Activated naive CD8-positive, alpha-beta T cell treated with anti-CD3 and anti-CD28 coated beads for 36 hours (primary cell): ENCODE measurements around the gene PNPLA8. TPM values are rescaled to one million over a fixed set of nuclear protein-coding genes. Genes with fewer than 3 reads are reported as not detected.
A peak's percentile ranks its signal among the peaks of the same experiment; 100 is the strongest.
"Not testable (repeated sequence)": the region's sequence is repeated elsewhere in the genome, so short reads cannot be mapped to it uniquely, and the experiment has no call there.

Source experiments
- DNase-seq: peaks from one replicate; pipeline ENCODE4 v3.0.0; 2021
- H3K27ac Mint-ChIP-seq: one replicate; pipeline ENCODE4 v1.8.0; 2022; ENCODE audit warnings: mild to moderate bottlenecking, moderate library complexity, mixed read lengths
- H3K27me3 Mint-ChIP-seq: one replicate; pipeline ENCODE4 v1.8.0; 2022; ENCODE audit warnings: mild to moderate bottlenecking, mixed read lengths
- H3K36me3 Mint-ChIP-seq: one replicate; pipeline ENCODE4 v1.8.0; 2021; ENCODE audit warnings: mild to moderate bottlenecking, mixed read lengths
- H3K4me1 Mint-ChIP-seq: one replicate; pipeline ENCODE4 v1.8.0; 2021; ENCODE audit warnings: mixed read lengths
- H3K4me3 Mint-ChIP-seq: one replicate; pipeline ENCODE4 v1.8.0; 2022; ENCODE audit warnings: mild to moderate bottlenecking, moderate library complexity, mixed read lengths
- H3K9me3 Mint-ChIP-seq: one replicate; pipeline ENCODE4 v1.8.0; 2022; ENCODE audit warnings: mixed read lengths
- total RNA-seq, 2 experiments: library from RNA; stranded (reverse); gene quantifications; one replicate each; pipeline ENCODE4 v1.2.3, GENCODE V29; 2021

The PNPLA8 gene
- total RNA-seq, 2 experiments from 2014 or later = 14.8 to 15.2 TPM

DNA sequence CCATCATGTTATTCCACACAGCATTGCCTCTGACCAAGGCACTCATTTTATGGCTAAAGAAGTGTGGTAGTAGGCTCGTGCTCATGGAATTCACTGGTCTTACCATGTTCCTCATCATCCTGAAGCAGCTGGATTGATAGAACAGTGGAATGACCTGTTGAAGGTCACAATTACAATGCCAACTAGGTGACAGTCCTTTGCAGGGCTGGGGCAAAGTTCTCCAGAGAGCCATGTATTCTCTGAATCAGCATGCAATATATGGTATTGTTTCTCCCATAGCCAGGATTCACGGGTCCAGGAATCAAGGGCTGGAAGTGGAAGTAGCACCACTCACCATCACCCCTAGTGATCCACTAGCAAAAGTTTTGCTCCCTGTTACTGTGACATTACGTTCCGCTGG lies 12.8 kb upstream of the PNPLA8 start:
- not testable (repeated sequence) for H3K9me3 Mint-ChIP-seq, H3K27ac Mint-ChIP-seq, H3K4me1 Mint-ChIP-seq, H3K27me3 Mint-ChIP-seq, H3K36me3 Mint-ChIP-seq, H3K4me3 Mint-ChIP-seq, DNase-seq

DNA sequence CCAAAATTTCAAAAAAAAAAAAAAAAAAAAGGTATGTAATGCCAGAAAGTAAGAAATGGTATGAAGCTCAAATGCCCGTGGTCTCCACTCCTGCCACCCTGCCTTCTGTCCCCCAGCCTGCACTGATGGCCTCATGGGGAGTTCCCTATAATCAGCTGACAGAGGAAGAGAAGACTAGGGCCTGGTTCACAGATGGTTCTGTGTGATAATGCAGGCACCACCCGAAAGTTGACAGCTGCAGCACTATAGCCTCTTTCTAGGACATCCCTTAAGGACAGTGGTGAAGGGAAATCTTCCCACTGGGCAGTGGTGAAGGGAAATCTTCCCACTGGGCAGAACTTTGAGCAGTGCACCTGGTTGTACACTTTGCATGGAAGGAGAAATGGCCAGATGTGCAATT lies 12.3 kb upstream of the PNPLA8 start:
- not testable (repeated sequence) for H3K27me3 Mint-ChIP-seq, H3K4me1 Mint-ChIP-seq, DNase-seq

DNA sequence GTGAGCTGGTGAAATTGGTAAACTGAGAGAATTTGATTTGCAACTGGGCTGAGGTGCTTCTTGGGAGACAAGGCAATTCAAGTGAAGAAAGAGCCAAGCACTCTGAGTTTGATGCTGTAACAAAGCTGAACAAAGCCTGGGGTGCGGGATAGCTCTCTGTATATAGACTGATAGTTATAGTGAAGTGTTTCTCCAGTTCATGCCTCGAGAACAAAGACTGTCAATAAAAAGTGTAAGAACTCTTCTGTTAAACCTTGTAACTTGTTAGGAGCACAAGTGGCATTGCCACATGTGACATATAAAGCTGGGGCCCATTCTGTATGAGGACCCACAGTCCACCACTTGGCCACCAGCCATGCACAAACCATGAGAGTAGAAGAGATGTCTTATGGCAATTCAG lies 11.3 kb upstream of the PNPLA8 start:
- no peak overlapping the region for H3K27ac Mint-ChIP-seq
- H3K4me3 Mint-ChIP-seq = no peak overlapping the region
- no peaks in the 10 kb centered on the region for H3K9me3 Mint-ChIP-seq
- H3K4me1 Mint-ChIP-seq = no peaks in the 10 kb centered on the region
- no peak for DNase-seq
- no peaks in the 10 kb centered on the region for H3K36me3 Mint-ChIP-seq
- peaks cover 3% of the 10 kb centered on the region for H3K27me3 Mint-ChIP-seq

More for the DNA sequence above, 12.3 kb upstream of the PNPLA8 start:
- H3K4me3 Mint-ChIP-seq, H3K36me3 Mint-ChIP-seq, H3K9me3 Mint-ChIP-seq, H3K27ac Mint-ChIP-seq: not testable (repeated sequence)

DNA sequence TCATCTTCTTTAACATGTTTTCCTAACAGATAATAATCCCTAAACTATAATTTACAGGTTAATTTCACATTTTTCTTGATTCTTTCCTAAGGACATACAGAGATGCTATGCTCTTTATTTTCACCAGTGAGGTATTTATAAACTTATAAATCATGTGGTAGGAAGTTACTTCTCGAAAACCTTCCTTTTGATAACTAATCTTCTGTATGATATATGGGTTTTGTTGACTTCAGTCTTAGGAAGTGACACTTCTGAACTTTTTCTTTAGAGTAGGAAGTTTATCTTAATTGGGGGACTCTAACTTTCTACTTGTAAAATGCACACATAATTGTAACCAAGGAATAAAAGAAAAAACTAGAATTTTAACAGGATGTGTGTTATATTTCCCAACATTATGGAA lies 9.8 kb upstream of the PNPLA8 start:
- no peaks in the 10 kb centered on the region for H3K4me1 Mint-ChIP-seq
- DNase-seq = no peak
- H3K27ac Mint-ChIP-seq = no peak overlapping the region
- peaks cover 3% of the 10 kb centered on the region for H3K27me3 Mint-ChIP-seq
- no peak overlapping the region for H3K4me3 Mint-ChIP-seq
- H3K9me3 Mint-ChIP-seq = no peaks in the 10 kb centered on the region
- H3K36me3 Mint-ChIP-seq = no peaks in the 10 kb centered on the region

DNA sequence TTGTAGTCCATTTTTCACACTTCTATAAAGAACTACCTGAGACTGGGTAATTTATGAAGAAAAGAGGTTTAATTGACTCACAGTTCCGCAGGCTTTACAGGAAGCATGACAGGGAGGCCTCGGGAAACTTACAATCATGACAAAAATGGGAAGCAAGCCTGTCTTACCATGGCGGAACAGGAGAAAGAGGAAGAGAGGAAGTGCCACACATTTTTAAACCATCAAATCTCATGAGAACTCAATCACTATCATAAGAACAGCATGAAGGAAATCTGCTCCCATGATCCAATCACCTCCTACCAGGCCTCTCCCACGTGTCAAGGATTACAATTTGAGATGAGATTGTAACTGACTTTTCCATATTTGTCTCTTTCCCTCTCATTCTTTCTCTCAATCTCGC lies 9.3 kb upstream of the PNPLA8 start:
- DNase-seq = no peak
- Mint-ChIP-seq H3K4me3 (no peak overlapping the region), H3K4me1 (no peaks in the 10 kb centered on the region), H3K9me3 (no peaks in the 10 kb centered on the region), H3K27ac (no peak overlapping the region), H3K36me3 (no peaks in the 10 kb centered on the region), H3K27me3 (peaks cover 3% of the 10 kb centered on the region)

GRCh38 chr7:108533712-108534111 lies 7.8 kb upstream of the PNPLA8 start:
- H3K9me3 Mint-ChIP-seq = no peaks in the 10 kb centered on the region
- H3K36me3 Mint-ChIP-seq = no peaks in the 10 kb centered on the region
- DNase-seq = no peak
- H3K4me3 Mint-ChIP-seq = no peak overlapping the region
- H3K27me3 Mint-ChIP-seq = no peaks in the 10 kb centered on the region
- H3K27ac Mint-ChIP-seq = no peak overlapping the region
- H3K4me1 Mint-ChIP-seq = no peaks in the 10 kb centered on the region

GRCh38 chr7:108529341-108529740 lies 3.4 kb upstream of the PNPLA8 start:
- no peak overlapping the region for H3K4me3 Mint-ChIP-seq
- H3K27me3 Mint-ChIP-seq = no peaks in the 10 kb centered on the region
- peaks cover 14% of the 10 kb centered on the region for H3K4me1 Mint-ChIP-seq
- H3K36me3 Mint-ChIP-seq = no peaks in the 10 kb centered on the region
- H3K27ac Mint-ChIP-seq = no peak overlapping the region
- no peak for DNase-seq
- H3K9me3 Mint-ChIP-seq = no peaks in the 10 kb centered on the region

GRCh38 chr7:108528183-108528712 lies 2.3 kb upstream of the PNPLA8 start:
- no peak overlapping the region for H3K4me3 Mint-ChIP-seq
- no peaks in the 10 kb centered on the region for H3K27me3 Mint-ChIP-seq
- no peaks in the 10 kb centered on the region for H3K36me3 Mint-ChIP-seq
- H3K27ac Mint-ChIP-seq = no peak overlapping the region
- DNase-seq = no peak
- H3K4me1 Mint-ChIP-seq = peaks cover 25% of the 10 kb centered on the region
- H3K9me3 Mint-ChIP-seq = no peaks in the 10 kb centered on the region

- Mint-ChIP-seq H3K27me3 (no peaks in the 10 kb centered on the region), H3K27ac (peak overlapping the region; percentile 98), H3K4me1 (peaks cover 35% of the 10 kb centered on the region), H3K9me3 (no peaks in the 10 kb centered on the region), H3K4me3 (peak overlapping the region; percentile 88), H3K36me3 (no peaks in the 10 kb centered on the region)
- DNase-seq = no peak
Observed at GRCh38 chr7:108526768-108527017, 758 bp upstream of the PNPLA8 start.

GRCh38 chr7:108525327-108525984 lies 479 bp downstream of the PNPLA8 start:
- H3K9me3 Mint-ChIP-seq = no peaks in the 10 kb centered on the region
- DNase-seq = peak; percentile 75
- no peaks in the 10 kb centered on the region for H3K27me3 Mint-ChIP-seq
- no peaks in the 10 kb centered on the region for H3K36me3 Mint-ChIP-seq
- H3K27ac Mint-ChIP-seq = peak overlapping the region; percentile 98
- peaks cover 42% of the 10 kb centered on the region for H3K4me1 Mint-ChIP-seq
- peak overlapping the region; percentile 88 for H3K4me3 Mint-ChIP-seq

- H3K4me1 Mint-ChIP-seq = peaks cover 41% of the 10 kb centered on the region
- H3K27me3 Mint-ChIP-seq = no peaks in the 10 kb centered on the region
- no peak for DNase-seq
- peaks cover 11% of the 10 kb centered on the region for H3K36me3 Mint-ChIP-seq
- peaks cover 4% of the 10 kb centered on the region for H3K9me3 Mint-ChIP-seq
- no peak overlapping the region for H3K4me3 Mint-ChIP-seq
- no peak overlapping the region for H3K27ac Mint-ChIP-seq
Observed at GRCh38 chr7:108522780-108523179, 3.2 kb downstream of the PNPLA8 start.

- Mint-ChIP-seq H3K27me3 (no peaks in the 10 kb centered on the region), H3K4me1 (peaks cover 31% of the 10 kb centered on the region), H3K27ac (no peak overlapping the region), H3K36me3 (peaks cover 24% of the 10 kb centered on the region), H3K9me3 (peaks cover 4% of the 10 kb centered on the region), H3K4me3 (no peak overlapping the region)
- DNase-seq = no peak
Observed at GRCh38 chr7:108517951-108518350, 8.0 kb downstream of the PNPLA8 start.

- Mint-ChIP-seq H3K4me1 (peaks cover 15% of the 10 kb centered on the region), H3K4me3 (no peak overlapping the region), H3K36me3 (peaks cover 32% of the 10 kb centered on the region), H3K27me3 (no peaks in the 10 kb centered on the region), H3K27ac (no peak overlapping the region), H3K9me3 (peaks cover 4% of the 10 kb centered on the region)
- DNase-seq = no peak
Observed at GRCh38 chr7:108515630-108516029, 10.3 kb downstream of the PNPLA8 start.

DNA sequence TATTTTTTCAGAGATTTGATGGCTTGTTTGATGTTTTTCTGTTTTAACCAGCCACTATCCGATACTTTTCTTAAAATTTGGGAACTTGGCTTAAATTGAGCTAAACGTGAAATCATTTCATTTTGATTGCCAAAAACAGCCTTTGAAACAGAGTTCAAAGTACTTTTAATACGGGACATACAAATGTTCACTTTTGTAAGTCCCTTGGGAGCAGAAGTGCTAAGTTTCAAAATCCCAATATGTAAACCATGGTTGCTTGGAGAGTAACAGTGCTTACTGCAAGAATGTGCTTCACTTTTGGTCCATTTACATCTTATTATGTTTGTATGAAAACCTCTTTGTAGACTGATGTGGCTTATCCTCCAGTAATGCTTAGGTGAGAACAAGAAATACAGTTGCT lies 10.9 kb downstream of the PNPLA8 start:
- Mint-ChIP-seq H3K9me3 (peaks cover 4% of the 10 kb centered on the region), H3K4me3 (no peak overlapping the region), H3K36me3 (peaks cover 37% of the 10 kb centered on the region), H3K27ac (no peak overlapping the region), H3K27me3 (no peaks in the 10 kb centered on the region), H3K4me1 (peaks cover 12% of the 10 kb centered on the region)
- no peak for DNase-seq

- H3K9me3 Mint-ChIP-seq = no peaks in the 10 kb centered on the region
- peaks cover 21% of the 10 kb centered on the region for H3K36me3 Mint-ChIP-seq
- H3K4me1 Mint-ChIP-seq = peaks cover 7% of the 10 kb centered on the region
- no peak for DNase-seq
- no peaks in the 10 kb centered on the region for H3K27me3 Mint-ChIP-seq
- no peak overlapping the region for H3K4me3 Mint-ChIP-seq
- no peak overlapping the region for H3K27ac Mint-ChIP-seq
Observed at GRCh38 chr7:108511939-108512338, 14.0 kb downstream of the PNPLA8 start.

DNA sequence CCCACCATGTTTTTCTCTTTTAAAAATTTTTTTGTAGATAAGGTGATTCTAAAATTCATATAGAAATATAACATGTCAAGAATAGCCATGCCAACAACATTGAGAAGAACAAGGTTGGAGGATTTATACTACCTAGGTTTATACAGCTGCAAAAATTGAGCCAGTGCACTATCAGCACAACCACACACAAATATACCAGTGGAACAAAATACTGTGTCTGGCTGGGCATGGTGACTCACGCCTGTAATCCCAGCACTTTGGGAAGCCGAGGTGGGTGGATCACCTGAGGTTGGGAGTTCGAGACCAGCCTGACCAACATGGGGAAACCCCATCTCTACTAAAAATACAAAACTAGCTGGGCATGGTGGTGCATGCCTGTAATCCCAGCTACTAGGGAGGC lies 21.4 kb downstream of the PNPLA8 start:
- H3K9me3 Mint-ChIP-seq, H3K27me3 Mint-ChIP-seq, H3K36me3 Mint-ChIP-seq, H3K4me3 Mint-ChIP-seq, H3K27ac Mint-ChIP-seq: not testable (repeated sequence)
- peak; percentile 8 for DNase-seq
- peaks cover 12% of the 10 kb centered on the region for H3K4me1 Mint-ChIP-seq
